Measurements from ENCODE around the gene ITPR1. TPM values are rescaled to one million over a fixed set of nuclear protein-coding genes. Genes with fewer than 3 reads are reported as not detected.

The ITPR1 gene
- total and polyA plus RNA-seq, 10 of the 15 experiments (the other 5 are each of a cell fraction or from before 2014, with no cell fraction given) = 12.2 to 239 (median 28.4) TPM

- TF ChIP-seq REST (IDR thresholded peaks at IDR 0.05; ENCODE audit: low read depth, low read length) = no peak
- no peak for TF ChIP-seq ZNF622 (IDR thresholded peaks at IDR 0.05)
- no peak for TF ChIP-seq ZNF217 (IDR thresholded peaks at IDR 0.05)
- TF ChIP-seq CEBPB (IDR thresholded peaks at IDR 0.05; ENCODE audit: borderline replicate concordance in 1 of 2, low read depth in 2 of 2, low read length in 2 of 2) = no peak; a peak in 1 of 4 replicates
- peak; percentile 66; the same call in 1 of the 2 replicates for TF ChIP-seq EED (IDR thresholded peaks at IDR 0.05; ENCODE audit: low read depth)
- no peak for TF ChIP-seq NR2C1 (IDR thresholded peaks at IDR 0.05)
- TF ChIP-seq CHD1 (IDR thresholded peaks at IDR 0.05; ENCODE audit: low read depth, low read length) = no peak
- TF ChIP-seq TBL1XR1 (IDR thresholded peaks at IDR 0.05; ENCODE audit: low read depth, low read length) = no peak
- peak; percentile 38 for TF ChIP-seq SKIL (IDR thresholded peaks at IDR 0.05; ENCODE audit: low read depth, poor library complexity, severe bottlenecking)
- peak; percentile 78 for TF ChIP-seq NFIC (IDR thresholded peaks at IDR 0.05; ENCODE audit: low read depth, low read length)
- no peak for TF ChIP-seq TCF3 (IDR thresholded peaks at IDR 0.05; ENCODE audit: borderline replicate concordance, insufficient read depth, low read depth, low read length)
- TF ChIP-seq E2F4 (IDR thresholded peaks at IDR 0.05; ENCODE audit: low read depth, low read length) = no peak
- TF ChIP-seq SMAD5 (IDR thresholded peaks at IDR 0.05; ENCODE audit: low read depth) = no peak
- peak; percentile 62; the same call in 1 of the 2 replicates for TF ChIP-seq ZNF24 (IDR thresholded peaks at IDR 0.05)
- TF ChIP-seq MTA3 (IDR thresholded peaks at IDR 0.05; ENCODE audit: borderline replicate concordance, low read length) = peak; percentile 36; the same call in 1 of the 2 replicates
- no peak for TF ChIP-seq YBX1 (IDR thresholded peaks at IDR 0.05)
- TF ChIP-seq ZNF274 (IDR thresholded peaks at IDR 0.05; ENCODE audit: insufficient read depth, insufficient read length) = no peak
- no peak for TF ChIP-seq ESRRA (IDR thresholded peaks at IDR 0.05; ENCODE audit: low read length)
- TF ChIP-seq HDGF (IDR thresholded peaks at IDR 0.05) = no peak
- TF ChIP-seq HDAC6 (IDR thresholded peaks at IDR 0.05; ENCODE audit: unreplicated experiment) = no peak
- no peak for TF ChIP-seq RELA (IDR thresholded peaks at IDR 0.05; ENCODE audit: borderline replicate concordance, partially characterized antibody)
- TF ChIP-seq CBX3 (IDR thresholded peaks at IDR 0.05; ENCODE audit: borderline replicate concordance, low read depth) = no peak
- TF ChIP-seq MYC (IDR thresholded peaks at IDR 0.05; ENCODE audit: insufficient read depth, insufficient read length, insufficient replicate concordance, low read length, severe bottlenecking) = no peak
- TF ChIP-seq NRF1 (conservative IDR thresholded peaks at IDR 0.05; ENCODE audit: low read depth, low read length) = no peak
Observed at GRCh38 chr3:4748701-4749378, 255.7 kb downstream of the ITPR1 start (continued).

Data from GM12878 (cell line).